Osteoblast (primary cell): Measurements from ENCODE around the gene BICRA. TPM values are rescaled to one million over a fixed set of nuclear protein-coding genes. Genes with fewer than 3 reads are reported as not detected.

Experiments used
- DNase-seq: peaks from one replicate; pipeline ENCODE4 v3.0.0; 2011; ENCODE audit warnings: low spot score, mixed read lengths; ENCODE audit not compliant: insufficient read length; ENCODE audit errors: missing footprints
- H2AFZ ChIP-seq: 2 replicates; pipeline ENCODE4 v1.6.0; 2011; ENCODE audit warnings: mild to moderate bottlenecking, low read length
- H3K27ac ChIP-seq: 2 replicates; pipeline ENCODE4 v1.5.1; 2011; ENCODE audit warnings: mild to moderate bottlenecking, low read depth, low read length, moderate library complexity
- H3K27me3 ChIP-seq: 2 replicates; pipeline ENCODE4 v1.6.0; 2012; ENCODE audit warnings: mild to moderate bottlenecking, control low read depth, inconsistent platforms, low read length, moderate library complexity; ENCODE audit not compliant: insufficient read depth
- H3K36me3 ChIP-seq: 2 replicates; pipeline ENCODE4 v1.5.1; 2011; ENCODE audit warnings: mild to moderate bottlenecking, low read length, control low read depth, moderate library complexity; ENCODE audit not compliant: insufficient read depth
- H3K4me1 ChIP-seq: 2 replicates; pipeline ENCODE4 v1.5.1; 2011; ENCODE audit warnings: mild to moderate bottlenecking, low read length, control low read depth, moderate library complexity; ENCODE audit not compliant: insufficient read depth
- H3K4me2 ChIP-seq: 2 replicates; pipeline ENCODE4 v1.6.0; 2011; ENCODE audit warnings: mild to moderate bottlenecking, low read length; ENCODE audit not compliant: insufficient read depth
- H3K4me3 ChIP-seq: fragments of 200-600 bp; sonication (generic); 3 replicates; pipeline ENCODE4 v1.5.1; 2012; ENCODE audit warnings: mild to moderate bottlenecking, low read length, inconsistent platforms; ENCODE audit not compliant: insufficient read depth
- H3K79me2 ChIP-seq: 2 replicates; pipeline ENCODE4 v1.6.0; 2012; ENCODE audit warnings: mild to moderate bottlenecking, low read length, control low read depth, inconsistent platforms; ENCODE audit not compliant: insufficient read depth
- H3K9me3 ChIP-seq: 2 replicates; pipeline ENCODE4 v1.5.1; 2011; ENCODE audit warnings: low read depth, low read length, control low read depth
- H4K20me1 ChIP-seq: 2 replicates; pipeline ENCODE4 v1.6.0; 2012; ENCODE audit warnings: mild to moderate bottlenecking, low read length, control low read depth; ENCODE audit not compliant: insufficient read depth
- CTCF ChIP-seq: IDR thresholded peaks from 2 replicates; pipeline ENCODE4 v1.5.1; 2011; ENCODE audit warnings: mild to moderate bottlenecking, low read depth, low read length, moderate library complexity; ENCODE audit errors: extremely low read depth
- total RNA-seq: library from RNA; depleted of rRNA; stranded (reverse); fragments of >200 nt; gene quantifications from 2 replicates; pipeline ENCODE4 v1.2.3, GENCODE V29; 2012

The BICRA gene
- total RNA-seq, 1 donor: 4.7 TPM

GRCh38 chr19:47646924-47647323 lies 38.0 kb downstream of the BICRA start:
- DNase-seq: peak; percentile 37
- Histone ChIP-seq H3K4me1 (no peaks in the 10 kb centered on the region), H4K20me1 (peaks cover 66% of the 10 kb centered on the region), H3K36me3 (peaks cover 18% of the 10 kb centered on the region), H3K4me3 (no peak overlapping the region), H2AFZ (no peak overlapping the region), H3K27me3 (no peaks in the 10 kb centered on the region), H3K9me3 (no peaks in the 10 kb centered on the region), H3K79me2 (peaks cover 92% of the 10 kb centered on the region), H3K27ac (no peak overlapping the region), H3K4me2 (no peak overlapping the region)
- TF ChIP-seq CTCF: no peak

GRCh38 chr19:47649588-47649987 lies 40.7 kb downstream of the BICRA start:
- H3K79me2 ChIP-seq: peaks cover 94% of the 10 kb centered on the region
- TF ChIP-seq CTCF: no peak

GRCh38 chr19:47650700-47651099 lies 41.8 kb downstream of the BICRA start:
- no peaks in the 10 kb centered on the region for H3K4me1 ChIP-seq
- H3K79me2 ChIP-seq: peaks cover 90% of the 10 kb centered on the region
- no peak overlapping the region for H3K4me2 ChIP-seq
- H2AFZ ChIP-seq: no peak overlapping the region
- H3K4me3 ChIP-seq: no peak overlapping the region
- no peak for TF ChIP-seq CTCF
- no peaks in the 10 kb centered on the region for H3K9me3 ChIP-seq
- H3K36me3 ChIP-seq: peaks cover 8% of the 10 kb centered on the region
- H3K27me3 ChIP-seq: no peaks in the 10 kb centered on the region
- peaks cover 63% of the 10 kb centered on the region for H4K20me1 ChIP-seq
- H3K27ac ChIP-seq: no peak overlapping the region
- peak; percentile 25 for DNase-seq

More at GRCh38 chr19:47649588-47649987, 40.7 kb downstream of the BICRA start:
- no peaks in the 10 kb centered on the region for H3K4me1 ChIP-seq
- H3K27ac ChIP-seq: no peak overlapping the region
- no peaks in the 10 kb centered on the region for H3K27me3 ChIP-seq
- no peaks in the 10 kb centered on the region for H3K9me3 ChIP-seq
- H2AFZ ChIP-seq: no peak overlapping the region
- H4K20me1 ChIP-seq: peaks cover 68% of the 10 kb centered on the region
- H3K4me2 ChIP-seq: no peak overlapping the region
- H3K36me3 ChIP-seq: peaks cover 16% of the 10 kb centered on the region
- no peak for DNase-seq
- H3K4me3 ChIP-seq: no peak overlapping the region

GRCh38 chr19:47651132-47651531 lies 42.2 kb downstream of the BICRA start:
- Histone ChIP-seq H3K27me3 (no peaks in the 10 kb centered on the region), H4K20me1 (peaks cover 65% of the 10 kb centered on the region), H3K4me1 (no peaks in the 10 kb centered on the region), H3K79me2 (peaks cover 90% of the 10 kb centered on the region), H3K4me3 (no peak overlapping the region), H3K27ac (no peak overlapping the region), H3K36me3 (peaks cover 8% of the 10 kb centered on the region), H3K4me2 (no peak overlapping the region), H2AFZ (no peak overlapping the region), H3K9me3 (no peaks in the 10 kb centered on the region)
- no peak for DNase-seq
- TF ChIP-seq CTCF: no peak
